Chondrocyte (in vitro differentiated cells): ENCODE measurements around the gene PPP4C. TPM values are rescaled to one million over a fixed set of nuclear protein-coding genes. Genes with fewer than 3 reads are reported as not detected.

Experiments used
- DNase-seq: peaks from one replicate; pipeline ENCODE4 v3.0.0; 2021; ENCODE audit warnings: mixed read lengths, low spot score
- H3K27ac Mint-ChIP-seq: one replicate; pipeline ENCODE4 v1.8.0; 2021; ENCODE audit warnings: mild to moderate bottlenecking, moderate library complexity, mixed read lengths; ENCODE audit not compliant: unreplicated experiment
- H3K27me3 Mint-ChIP-seq: 2 replicates; pipeline ENCODE4 v1.8.0; 2021; ENCODE audit warnings: low read depth, mixed read lengths
- H3K36me3 Mint-ChIP-seq: 2 replicates; pipeline ENCODE4 v1.8.0; 2021; ENCODE audit warnings: low read depth, mixed read lengths
- H3K4me1 Mint-ChIP-seq: 2 replicates; pipeline ENCODE4 v1.8.0; 2021; ENCODE audit warnings: low read depth, mild to moderate bottlenecking, mixed read lengths
- H3K4me3 Mint-ChIP-seq: one replicate; pipeline ENCODE4 v1.8.0; 2021; ENCODE audit warnings: mild to moderate bottlenecking, moderate library complexity, mixed read lengths; ENCODE audit not compliant: unreplicated experiment
- H3K9me3 Mint-ChIP-seq: 2 replicates; pipeline ENCODE4 v1.8.0; 2021; ENCODE audit warnings: low read depth, mixed read lengths
- CTCF ChIP-seq: fragments of 200-600 bp; sonication (generic); IDR thresholded peaks from 2 replicates; pipeline ENCODE4 v1.5.0; 2021; ENCODE audit warnings: antibody characterized with exemption, mild to moderate bottlenecking, moderate library complexity
- total RNA-seq: library from RNA; stranded (reverse); gene quantifications from 3 replicates; pipeline ENCODE4 v1.2.1, GENCODE V29; 2021

Gene PPP4C
- total RNA-seq, 1 donor from 2014 or later = 81.0 TPM

- H3K27ac Mint-ChIP-seq = peak overlapping the region; percentile 98
- H3K9me3 Mint-ChIP-seq = no peaks in the 10 kb centered on the region
- H3K27me3 Mint-ChIP-seq = no peaks in the 10 kb centered on the region
- peak overlapping the region; percentile 61 for H3K4me3 Mint-ChIP-seq
- peaks cover 22% of the 10 kb centered on the region for H3K4me1 Mint-ChIP-seq
- no peaks in the 10 kb centered on the region for H3K36me3 Mint-ChIP-seq
- no peak for DNase-seq
- TF ChIP-seq CTCF = no peak
Measured at GRCh38 chr16:30051518-30051917, 24.3 kb upstream of the PPP4C start.

- Mint-ChIP-seq H3K9me3 (no peaks in the 10 kb centered on the region), H3K36me3 (no peaks in the 10 kb centered on the region), H3K4me3 (peak overlapping the region; percentile 85), H3K27ac (peak overlapping the region; percentile 74), H3K27me3 (no peaks in the 10 kb centered on the region), H3K4me1 (peaks cover 22% of the 10 kb centered on the region)
- no peak for TF ChIP-seq CTCF
- peak; percentile 97 for DNase-seq
Measured at GRCh38 chr16:30052671-30053372, 23.0 kb upstream of the PPP4C start.

- Mint-ChIP-seq H3K4me3 (peak overlapping the region; percentile 85), H3K9me3 (no peaks in the 10 kb centered on the region), H3K27ac (peak overlapping the region; percentile 86), H3K4me1 (peaks cover 22% of the 10 kb centered on the region), H3K27me3 (no peaks in the 10 kb centered on the region), H3K36me3 (no peaks in the 10 kb centered on the region)
- no peak for TF ChIP-seq CTCF
- no peak for DNase-seq
Measured at GRCh38 chr16:30053376-30054015, 22.3 kb upstream of the PPP4C start.

GRCh38 chr16:30054451-30054850 is 21.3 kb upstream of the PPP4C start:
- Mint-ChIP-seq H3K4me1 (peaks cover 22% of the 10 kb centered on the region), H3K9me3 (no peaks in the 10 kb centered on the region), H3K36me3 (no peaks in the 10 kb centered on the region), H3K27me3 (no peaks in the 10 kb centered on the region), H3K4me3 (peak overlapping the region; percentile 36), H3K27ac (no peak overlapping the region)
- no peak for TF ChIP-seq CTCF
- DNase-seq = no peak

GRCh38 chr16:30054959-30055553 is 20.7 kb upstream of the PPP4C start:
- Mint-ChIP-seq H3K4me3 (no peak overlapping the region), H3K4me1 (peaks cover 22% of the 10 kb centered on the region), H3K36me3 (no peaks in the 10 kb centered on the region), H3K27ac (no peak overlapping the region), H3K27me3 (no peaks in the 10 kb centered on the region), H3K9me3 (no peaks in the 10 kb centered on the region)
- peak; percentile 63 for TF ChIP-seq CTCF
- DNase-seq = no peak
